ENCODE results near the gene UQCC2.

The UQCC2 gene

DNA sequence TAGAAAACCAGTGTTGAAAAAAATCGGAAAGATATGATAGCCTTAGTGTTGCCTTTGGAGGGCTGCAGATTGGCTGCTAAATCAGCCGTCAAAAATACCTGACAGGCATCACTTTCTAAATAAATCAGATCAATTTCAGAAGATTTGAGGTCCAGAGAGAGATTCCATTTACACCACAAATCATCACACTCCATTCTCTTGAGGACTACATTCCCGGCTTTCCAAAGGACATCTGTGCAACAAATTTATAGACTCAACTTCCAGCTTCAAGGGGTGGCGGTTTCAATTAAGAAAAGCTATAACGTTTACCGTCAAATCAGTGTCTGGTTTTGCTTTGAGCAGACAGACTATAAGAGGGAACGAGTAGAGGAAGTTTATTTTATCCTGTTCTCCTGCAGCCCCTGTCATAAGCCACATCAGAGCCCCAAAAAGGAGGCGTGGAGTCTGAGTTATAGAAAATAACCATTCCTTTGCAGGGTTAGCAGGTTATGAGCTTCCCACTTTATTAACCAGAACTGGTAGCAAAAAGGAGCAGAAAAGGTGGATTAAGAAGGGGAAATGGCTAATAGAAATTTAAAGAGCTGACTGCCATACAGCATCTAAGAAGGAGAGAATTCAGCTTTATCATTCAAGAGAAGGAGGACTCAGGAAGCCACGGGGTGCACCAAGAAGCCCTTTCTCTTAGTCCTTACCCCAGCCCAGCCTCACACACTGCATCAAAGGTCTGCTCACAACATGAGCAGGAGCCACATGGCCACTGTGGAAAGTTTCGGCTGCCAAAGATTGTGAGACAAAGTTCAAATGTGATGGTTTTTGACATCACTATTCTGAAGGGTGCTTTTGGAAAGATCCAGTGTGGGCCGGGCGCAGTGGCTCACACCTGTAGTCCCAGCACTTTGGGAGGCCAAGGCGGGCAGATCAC is 12.9 kb upstream of the UQCC2 start:
- DNase-seq, result no peak

DNA sequence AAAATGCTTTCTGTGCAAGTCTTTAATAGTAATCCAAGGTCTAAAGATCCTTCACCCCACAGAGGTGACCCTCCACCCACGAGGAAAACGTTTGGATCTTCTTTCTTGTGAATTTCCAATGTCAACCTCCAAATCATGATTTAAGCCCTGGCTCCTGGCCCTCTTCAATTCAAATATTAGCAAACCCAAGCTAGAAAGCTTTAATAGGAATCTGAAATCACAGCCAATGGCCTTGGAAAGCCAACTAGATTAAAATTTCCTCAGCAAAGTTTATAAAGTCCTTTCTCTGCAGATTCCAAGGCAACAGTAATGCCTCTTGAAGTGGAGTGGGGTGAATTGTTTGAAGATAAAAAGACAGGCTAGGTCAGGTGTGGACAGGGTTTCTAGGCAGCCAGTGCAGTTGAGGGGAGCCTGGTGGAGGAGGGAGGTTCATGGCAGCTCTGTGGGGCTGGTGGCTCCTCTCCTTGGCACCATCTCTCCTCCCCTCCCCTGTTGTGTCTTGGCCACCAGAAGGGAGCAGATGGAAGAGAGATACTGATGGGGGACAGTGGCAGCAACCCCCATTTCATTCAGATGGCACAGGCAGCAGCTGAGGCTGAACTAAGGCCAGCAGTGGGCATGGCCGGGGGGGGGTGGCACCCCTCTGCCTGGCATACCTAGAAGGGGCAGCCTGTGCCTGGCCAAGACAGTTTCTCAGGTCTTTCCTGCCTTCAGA is 12.0 kb upstream of the UQCC2 start:
- DNase-seq, result no peak

DNA sequence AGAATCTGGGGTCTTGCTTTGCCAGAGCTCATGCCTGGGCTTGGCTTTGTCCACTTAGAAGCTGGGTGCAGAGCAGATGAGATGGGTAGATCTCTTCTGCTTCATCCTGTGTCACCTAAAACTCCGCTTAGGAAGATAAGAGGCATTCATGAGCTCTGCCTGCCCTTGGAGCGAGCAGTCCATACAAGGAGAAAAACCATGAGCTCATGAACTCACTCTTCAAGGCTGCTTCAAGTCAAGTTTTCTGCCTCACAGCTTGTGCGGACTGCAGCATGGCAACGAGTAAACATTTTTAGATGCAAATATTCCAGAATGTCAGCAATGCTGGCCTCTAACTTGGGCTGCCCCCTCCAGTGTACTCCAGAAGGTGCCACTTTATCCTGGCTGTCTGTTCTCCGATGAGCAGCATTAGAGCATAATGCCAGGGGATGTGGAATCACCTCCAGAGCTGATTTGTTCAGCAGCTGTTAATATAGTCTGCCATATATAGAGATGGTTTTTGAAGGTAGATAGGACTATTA is 10.7 kb upstream of the UQCC2 start:
- DNase-seq, result no peak

DNA sequence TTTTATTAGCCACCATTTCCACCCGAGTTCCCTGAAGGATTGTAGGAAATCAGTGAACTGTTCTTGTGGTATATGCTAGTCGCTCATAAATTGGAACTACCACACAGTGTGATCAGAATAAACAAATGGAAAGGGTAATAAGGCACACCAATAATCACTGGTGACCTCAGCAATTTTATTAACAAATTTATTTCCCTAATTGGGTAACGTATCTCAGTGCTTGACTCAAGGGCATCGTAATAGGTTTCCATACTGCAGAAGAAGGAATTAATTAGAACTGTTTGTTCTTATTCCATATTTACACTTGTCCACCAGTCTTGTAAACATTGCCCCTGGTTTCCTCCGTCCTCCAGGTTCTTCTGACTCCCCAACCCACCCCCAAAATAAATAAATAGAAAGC is 10.0 kb upstream of the UQCC2 start:
- no peak for DNase-seq

DNA sequence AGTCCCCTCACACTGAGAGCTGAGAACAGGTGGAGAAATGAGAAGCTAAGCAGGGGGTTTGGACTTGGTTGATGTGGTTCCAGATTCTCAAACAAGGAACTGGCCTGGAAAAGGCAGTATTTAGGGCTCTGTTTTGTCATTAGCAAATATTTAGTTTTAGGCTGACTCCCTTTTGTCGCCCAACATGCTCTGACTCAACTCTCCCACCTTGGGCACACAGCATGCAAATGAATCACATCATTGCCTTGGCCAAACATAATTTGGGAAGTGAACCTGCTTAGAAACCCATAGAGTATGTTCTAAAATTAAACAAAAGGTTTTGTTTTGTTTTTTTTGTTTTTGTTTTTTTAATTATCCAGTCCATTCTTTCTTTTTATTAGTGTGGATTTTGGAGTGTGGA is 9.5 kb upstream of the UQCC2 start:
- DNase-seq, result no peak

- DNase-seq, result no peak
Measured at GRCh38 chr6:33719326-33719987, 8.0 kb upstream of the UQCC2 start.

DNA sequence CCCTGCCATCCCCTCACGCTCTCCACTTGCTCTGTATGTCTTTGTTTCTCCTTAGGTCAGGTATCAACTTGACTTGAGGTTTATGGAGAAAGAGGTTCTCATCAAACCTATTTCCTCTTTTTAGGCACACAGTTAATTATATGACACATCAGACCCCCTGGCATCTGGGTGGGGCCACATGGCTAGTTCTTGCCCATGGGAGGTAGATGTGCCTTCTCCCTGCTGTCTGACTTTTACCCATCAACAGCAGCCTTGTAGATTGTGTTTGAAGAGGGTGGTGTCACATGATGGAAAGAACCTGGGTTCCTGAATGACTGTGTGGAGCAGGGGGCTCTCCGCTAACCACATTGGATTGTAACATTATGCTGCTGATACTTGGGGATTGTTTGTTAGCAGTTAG is 7.2 kb upstream of the UQCC2 start:
- DNase-seq, result no peak

DNA sequence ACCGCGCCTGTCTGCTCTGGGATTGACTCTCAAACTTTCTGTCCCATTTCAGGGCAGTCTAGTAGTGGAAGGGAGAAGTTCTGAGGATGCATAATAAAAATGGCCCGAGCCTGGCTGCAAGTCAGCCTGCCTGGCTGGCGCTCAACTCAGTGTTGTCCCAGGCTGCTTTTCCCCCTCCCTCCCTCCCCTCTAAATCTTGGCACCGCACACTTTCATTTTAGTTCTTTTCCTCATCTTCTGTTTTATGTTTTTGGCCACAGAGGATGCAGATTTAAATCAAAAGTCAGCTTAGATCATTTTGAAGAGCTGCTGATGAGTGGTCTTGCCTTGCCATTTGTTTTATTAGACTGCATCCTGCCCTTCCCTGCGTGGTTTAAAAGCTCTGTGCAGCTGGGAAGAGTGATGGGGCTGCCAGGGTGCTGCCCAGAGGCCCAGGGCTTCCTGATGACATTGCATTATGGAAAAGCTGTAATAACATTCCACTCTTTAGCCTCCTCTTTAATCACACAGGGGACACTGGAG is 6.5 kb upstream of the UQCC2 start:
- DNase-seq, result no peak

- no peak for DNase-seq
Measured at GRCh38 chr6:33716890-33717632, 5.6 kb upstream of the UQCC2 start.

GRCh38 chr6:33716379-33716778 is 4.9 kb upstream of the UQCC2 start:
- DNase-seq, result no peak

DNA sequence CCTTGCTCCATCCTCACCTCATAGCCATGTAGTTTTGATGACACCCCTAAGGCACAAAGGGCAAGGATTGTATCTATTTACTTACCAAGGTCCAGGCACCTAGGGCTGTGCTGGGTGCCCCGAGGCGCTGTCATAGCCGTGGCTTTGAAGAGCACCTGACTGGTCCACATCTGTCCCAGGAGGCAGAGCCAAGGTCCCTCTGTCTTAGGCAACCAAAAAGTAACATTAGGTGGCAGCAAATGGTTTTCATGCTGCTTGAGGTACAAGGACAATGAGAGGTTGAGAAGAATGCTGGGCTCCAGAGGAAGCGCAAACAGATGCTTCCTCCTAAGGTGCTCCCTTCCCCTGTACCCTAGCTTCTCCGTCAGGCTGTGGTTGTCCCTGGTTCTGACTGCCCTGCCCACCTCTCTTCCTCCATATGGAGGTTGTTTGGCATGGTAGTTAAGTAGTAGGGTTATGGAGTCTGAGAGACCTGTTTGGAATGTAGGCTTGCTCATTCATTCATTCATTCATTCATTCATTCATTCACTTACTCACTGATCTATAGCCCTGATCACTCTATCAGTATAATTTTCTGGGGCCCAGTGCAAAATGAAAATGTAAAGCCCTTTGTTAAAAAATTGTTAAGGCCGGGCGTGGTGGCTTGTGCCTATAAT is 3.0 kb upstream of the UQCC2 start:
- no peak for DNase-seq

DNA sequence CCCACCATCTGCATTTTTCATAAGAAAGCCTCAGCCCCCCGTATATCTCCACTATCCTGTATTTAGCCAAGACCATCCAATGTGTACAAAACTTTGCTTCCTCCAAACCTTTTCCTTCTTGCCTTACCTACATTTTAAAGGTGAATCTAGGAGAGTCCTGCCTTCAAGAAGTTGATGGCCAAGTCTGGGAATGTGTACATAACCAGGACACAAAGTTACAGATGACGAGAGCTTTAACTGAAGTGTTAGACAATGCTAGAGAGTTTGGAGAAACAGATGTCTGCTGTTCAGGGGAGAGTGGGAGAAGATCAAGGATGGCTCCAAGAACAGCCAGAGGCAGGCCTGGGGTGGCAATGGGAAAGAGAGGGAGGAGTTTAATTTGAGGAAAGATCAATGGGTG is 2.3 kb upstream of the UQCC2 start:
- DNase-seq, result no peak

DNA sequence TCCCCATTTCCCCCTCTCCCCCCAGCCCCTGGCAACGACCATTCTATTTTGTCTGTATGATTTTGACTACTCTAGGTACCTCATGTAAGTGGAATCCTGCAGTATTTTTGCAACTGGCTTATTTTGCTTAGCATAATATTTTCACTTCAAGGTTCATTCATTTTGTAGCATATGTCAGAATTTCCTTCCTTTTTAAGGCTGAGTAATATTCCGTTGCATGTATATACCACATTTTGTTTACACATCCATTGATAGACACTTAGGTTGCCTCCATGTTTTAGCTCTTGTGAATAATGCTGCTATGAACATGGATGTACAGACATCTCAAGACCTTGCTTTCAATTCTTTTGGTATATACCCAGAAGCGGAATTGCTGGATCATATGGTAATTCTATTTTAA is 1.4 kb upstream of the UQCC2 start:
- no peak for DNase-seq

- DNase-seq, result no peak
Measured at GRCh38 chr6:33710296-33711121, 991 bp downstream of the UQCC2 start.

- DNase-seq, result no peak
Measured at GRCh38 chr6:33709605-33710295, 1.8 kb downstream of the UQCC2 start.

GRCh38 chr6:33708516-33709204 is 2.8 kb downstream of the UQCC2 start:
- DNase-seq, result no peak

- no peak for DNase-seq
Measured at GRCh38 chr6:33707771-33708170, 3.7 kb downstream of the UQCC2 start.

- DNase-seq, result no peak
Measured at GRCh38 chr6:33705955-33706725, 5.4 kb downstream of the UQCC2 start.

Data from SW 1271 (cell line).